Measurements from ENCODE around the gene SNX11.

DNA sequence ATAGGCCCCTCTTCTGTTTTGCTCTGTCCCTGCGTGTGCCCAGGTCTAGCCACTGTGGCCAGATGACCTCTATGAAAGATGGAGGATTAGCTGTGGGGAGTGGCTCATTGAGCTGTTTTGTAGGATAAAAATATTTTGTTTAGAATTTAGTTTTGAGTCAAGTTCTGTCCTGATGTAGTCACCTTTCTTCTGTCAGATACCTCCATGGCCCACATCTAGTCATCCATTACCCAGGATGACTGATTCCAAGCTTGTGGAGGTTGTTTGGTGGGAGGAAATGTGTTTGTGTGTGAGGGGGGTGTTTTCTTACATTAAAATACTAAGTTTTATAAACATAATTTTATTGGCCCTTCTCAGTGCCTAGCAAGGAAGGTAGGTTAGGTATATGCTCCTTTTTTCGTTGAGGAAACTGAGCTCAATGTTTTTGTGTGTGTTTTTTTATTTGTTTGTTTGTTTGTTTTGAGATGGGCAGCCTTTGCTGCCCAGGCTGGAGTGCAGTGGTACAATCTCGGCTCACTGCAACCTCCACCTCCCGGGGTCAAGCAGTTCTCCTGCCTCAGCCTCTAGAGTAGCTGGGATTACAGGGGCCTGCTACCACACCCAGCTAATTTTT is 16.3 kb downstream of the SNX11 start:
- TF ChIP-seq EZH2 (IDR thresholded peaks at IDR 0.05; ENCODE audit: low read depth, low read length, severe bottlenecking) = no peak
- TF ChIP-seq, protein P1, sequence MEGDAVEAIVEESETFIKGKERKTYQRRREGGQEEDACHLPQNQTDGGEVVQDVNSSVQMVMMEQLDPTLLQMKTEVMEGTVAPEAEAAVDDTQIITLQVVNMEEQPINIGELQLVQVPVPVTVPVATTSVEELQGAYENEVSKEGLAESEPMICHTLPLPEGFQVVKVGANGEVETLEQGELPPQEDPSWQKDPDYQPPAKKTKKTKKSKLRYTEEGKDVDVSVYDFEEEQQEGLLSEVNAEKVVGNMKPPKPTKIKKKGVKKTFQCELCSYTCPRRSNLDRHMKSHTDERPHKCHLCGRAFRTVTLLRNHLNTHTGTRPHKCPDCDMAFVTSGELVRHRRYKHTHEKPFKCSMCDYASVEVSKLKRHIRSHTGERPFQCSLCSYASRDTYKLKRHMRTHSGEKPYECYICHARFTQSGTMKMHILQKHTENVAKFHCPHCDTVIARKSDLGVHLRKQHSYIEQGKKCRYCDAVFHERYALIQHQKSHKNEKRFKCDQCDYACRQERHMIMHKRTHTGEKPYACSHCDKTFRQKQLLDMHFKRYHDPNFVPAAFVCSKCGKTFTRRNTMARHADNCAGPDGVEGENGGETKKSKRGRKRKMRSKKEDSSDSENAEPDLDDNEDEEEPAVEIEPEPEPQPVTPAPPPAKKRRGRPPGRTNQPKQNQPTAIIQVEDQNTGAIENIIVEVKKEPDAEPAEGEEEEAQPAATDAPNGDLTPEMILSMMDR (IDR thresholded peaks at IDR 0.05; ENCODE audit: control extremely low read depth in 1 of 3, insufficient read depth in 1 of 3, low read depth in 1 of 3, low read length in 3 of 3) = no peak
- no peak for TF ChIP-seq POLR2A (IDR thresholded peaks at IDR 0.05; ENCODE audit: control extremely low read depth in 1 of 2, low read depth in 2 of 2, low read length in 2 of 2)
- no peak for TF ChIP-seq NRF1 (IDR thresholded peaks at IDR 0.05; ENCODE audit: low read depth, low read length)
